ENCODE results near the gene ITPR2. TPM values are rescaled to one million over a fixed set of nuclear protein-coding genes. Genes with fewer than 3 reads are reported as not detected.
"Not testable (repeated sequence)": the region's sequence is repeated elsewhere in the genome, so short reads cannot be mapped to it uniquely, and the experiment has no call there.

ITPR2 gene
- total RNA-seq, 1 experiment from 2014 or later, result 9.4 TPM

- not testable (repeated sequence) for H3K27me3 ChIP-seq (ENCODE audit: control insufficient read depth, insufficient read depth, low read length); H3K36me3 ChIP-seq (replicated peaks; ENCODE audit: control insufficient read depth, insufficient read depth, low read length); DNase-seq; H3K4me3 ChIP-seq (ENCODE audit: insufficient read depth, low read depth, low read length)
Observed at GRCh38 chr12:26775991-26776390, 57.0 kb downstream of the ITPR2 start.

- Histone ChIP-seq H3K36me3 (replicated peaks; ENCODE audit: control insufficient read depth, insufficient read depth, low read length) (no peaks in the 10 kb centered on the region; the same call in 1 of the 2 replicates), H3K4me3 (ENCODE audit: insufficient read depth, low read depth, low read length) (no peak overlapping the region), H3K27me3 (ENCODE audit: control insufficient read depth, insufficient read depth, low read length) (no peaks in the 10 kb centered on the region)
- no peak for DNase-seq
Observed at GRCh38 chr12:26773313-26774104, 59.5 kb downstream of the ITPR2 start.

- Histone ChIP-seq H3K27me3 (ENCODE audit: control insufficient read depth, insufficient read depth, low read length) (no peaks in the 10 kb centered on the region), H3K4me3 (ENCODE audit: insufficient read depth, low read depth, low read length) (no peak overlapping the region), H3K36me3 (replicated peaks; ENCODE audit: control insufficient read depth, insufficient read depth, low read length) (no peaks in the 10 kb centered on the region; the same call in 1 of the 2 replicates)
- no peak for DNase-seq
Observed at GRCh38 chr12:26771861-26772260, 61.1 kb downstream of the ITPR2 start.

- no peaks in the 10 kb centered on the region for H3K27me3 ChIP-seq (ENCODE audit: control insufficient read depth, insufficient read depth, low read length)
- DNase-seq, result no peak
- H3K4me3 ChIP-seq (ENCODE audit: insufficient read depth, low read depth, low read length), result no peak overlapping the region
- no peaks in the 10 kb centered on the region; the same call in 1 of the 2 replicates for H3K36me3 ChIP-seq (replicated peaks; ENCODE audit: control insufficient read depth, insufficient read depth, low read length)
Observed at GRCh38 chr12:26770239-26771070, 62.5 kb downstream of the ITPR2 start.

GRCh38 chr12:26769611-26770010 lies 63.4 kb downstream of the ITPR2 start:
- no peak for DNase-seq
- Histone ChIP-seq H3K4me3 (ENCODE audit: insufficient read depth, low read depth, low read length) (no peak overlapping the region), H3K36me3 (replicated peaks; ENCODE audit: control insufficient read depth, insufficient read depth, low read length) (no peaks in the 10 kb centered on the region; the same call in 1 of the 2 replicates), H3K27me3 (ENCODE audit: control insufficient read depth, insufficient read depth, low read length) (no peaks in the 10 kb centered on the region)

- Histone ChIP-seq H3K27me3 (ENCODE audit: control insufficient read depth, insufficient read depth, low read length) (no peaks in the 10 kb centered on the region), H3K36me3 (replicated peaks; ENCODE audit: control insufficient read depth, insufficient read depth, low read length) (no peaks in the 10 kb centered on the region; the same call in 1 of the 2 replicates), H3K4me3 (ENCODE audit: insufficient read depth, low read depth, low read length) (no peak overlapping the region)
- no peak for DNase-seq
Observed at GRCh38 chr12:26768611-26769603, 64.1 kb downstream of the ITPR2 start.

- Histone ChIP-seq H3K27me3 (ENCODE audit: control insufficient read depth, insufficient read depth, low read length) (no peaks in the 10 kb centered on the region), H3K36me3 (replicated peaks; ENCODE audit: control insufficient read depth, insufficient read depth, low read length) (no peaks in the 10 kb centered on the region; the same call in 1 of the 2 replicates)
Observed at GRCh38 chr12:26767865-26768264, 65.1 kb downstream of the ITPR2 start.

GRCh38 chr12:26767116-26767515 lies 65.9 kb downstream of the ITPR2 start:
- H3K36me3 ChIP-seq (replicated peaks; ENCODE audit: control insufficient read depth, insufficient read depth, low read length), result no peaks in the 10 kb centered on the region; the same call in 1 of the 2 replicates
- no peak overlapping the region for H3K4me3 ChIP-seq (ENCODE audit: insufficient read depth, low read depth, low read length)
- H3K27me3 ChIP-seq (ENCODE audit: control insufficient read depth, insufficient read depth, low read length), result no peaks in the 10 kb centered on the region
- DNase-seq, result no peak

More at GRCh38 chr12:26767865-26768264, 65.1 kb downstream of the ITPR2 start:
- no peak for DNase-seq
- no peak overlapping the region for H3K4me3 ChIP-seq (ENCODE audit: insufficient read depth, low read depth, low read length)

GRCh38 chr12:26762186-26762585 lies 70.8 kb downstream of the ITPR2 start:
- no peak for DNase-seq
- no peaks in the 10 kb centered on the region for H3K36me3 ChIP-seq (replicated peaks; ENCODE audit: control insufficient read depth, insufficient read depth, low read length)
- no peaks in the 10 kb centered on the region for H3K27me3 ChIP-seq (ENCODE audit: control insufficient read depth, insufficient read depth, low read length)
- no peak overlapping the region for H3K4me3 ChIP-seq (ENCODE audit: insufficient read depth, low read depth, low read length)

- Histone ChIP-seq H3K36me3 (replicated peaks; ENCODE audit: control insufficient read depth, insufficient read depth, low read length) (no peaks in the 10 kb centered on the region), H3K27me3 (ENCODE audit: control insufficient read depth, insufficient read depth, low read length) (no peaks in the 10 kb centered on the region), H3K4me3 (ENCODE audit: insufficient read depth, low read depth, low read length) (no peak overlapping the region)
- DNase-seq, result no peak
Observed at GRCh38 chr12:26761775-26762174, 71.2 kb downstream of the ITPR2 start.

GRCh38 chr12:26760657-26761293 lies 72.2 kb downstream of the ITPR2 start:
- no peak overlapping the region for H3K4me3 ChIP-seq (ENCODE audit: insufficient read depth, low read depth, low read length)
- no peaks in the 10 kb centered on the region for H3K36me3 ChIP-seq (replicated peaks; ENCODE audit: control insufficient read depth, insufficient read depth, low read length)
- H3K27me3 ChIP-seq (ENCODE audit: control insufficient read depth, insufficient read depth, low read length), result no peaks in the 10 kb centered on the region
- no peak for DNase-seq

- not testable (repeated sequence) for DNase-seq; H3K4me3 ChIP-seq (ENCODE audit: insufficient read depth, low read depth, low read length); H3K36me3 ChIP-seq (replicated peaks; ENCODE audit: control insufficient read depth, insufficient read depth, low read length); H3K27me3 ChIP-seq (ENCODE audit: control insufficient read depth, insufficient read depth, low read length)
Observed at GRCh38 chr12:26755362-26755761, 77.6 kb downstream of the ITPR2 start.

GRCh38 chr12:26754148-26754547 lies 78.8 kb downstream of the ITPR2 start:
- no peak for DNase-seq
- H3K27me3 ChIP-seq (ENCODE audit: control insufficient read depth, insufficient read depth, low read length), result no peaks in the 10 kb centered on the region
- no peaks in the 10 kb centered on the region for H3K36me3 ChIP-seq (replicated peaks; ENCODE audit: control insufficient read depth, insufficient read depth, low read length)
- no peak overlapping the region for H3K4me3 ChIP-seq (ENCODE audit: insufficient read depth, low read depth, low read length)

Data from H7 (cell line).